ENCODE data around the gene IPO13. TPM values are rescaled to one million over a fixed set of nuclear protein-coding genes. Genes with fewer than 3 reads are reported as not detected.

The IPO13 gene
- polyA plus RNA-seq, 1 of the 3 experiments (the other 2 are of a cell fraction), result 15.5 TPM

DNA sequence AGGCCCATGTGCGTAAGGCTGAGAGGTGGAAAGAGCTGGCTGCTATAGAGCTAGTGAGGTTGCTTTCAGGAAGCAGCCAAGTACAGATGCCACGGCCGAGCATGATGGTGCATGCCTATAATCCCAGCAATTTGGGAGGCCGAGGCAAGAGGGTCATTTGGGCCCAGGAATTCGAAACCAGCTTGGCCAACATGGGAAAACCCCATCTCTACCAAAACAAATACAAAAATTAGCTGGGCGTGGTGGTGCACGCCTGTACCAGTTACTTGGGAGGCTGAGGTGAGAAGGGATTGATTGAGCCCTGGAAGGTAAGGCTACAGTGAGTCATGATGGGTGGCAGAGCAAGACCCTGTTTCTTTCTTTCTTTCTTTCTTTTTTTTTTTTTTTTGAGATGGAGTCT, 47.3 kb downstream of the IPO13 start:
- H3K9ac ChIP-seq, result no peak overlapping the region
- H2AFZ ChIP-seq (ENCODE audit: low read depth), result no peak overlapping the region
- H3K9me2 ChIP-seq, result no peaks in the 10 kb centered on the region
- WGBS (ENCODE audit: low lambda C conversion rate), result 97% methylated on average over 7 of the region's 7 CpGs
- POLR2A ChIA-PET, result no interaction called here
- no peak overlapping the region for H3K4me2 ChIP-seq
- H3F3A ChIP-seq (replicated peaks; ENCODE audit: insufficient read depth), result peaks cover 8% of the 10 kb centered on the region
- no peaks in the 10 kb centered on the region for H3K36me3 ChIP-seq (replicated peaks in 1 of 2; ENCODE audit: control insufficient read depth in 1 of 2, insufficient read depth in 2 of 2, low read length in 1 of 2)
- H3K9me3 ChIP-seq, result no peaks in the 10 kb centered on the region
- H3K4me3 ChIP-seq (ENCODE audit: low read depth in 2 of 2, low read length in 1 of 2), result no peak overlapping the region
- no peak for TF ChIP-seq ELF1 (IDR thresholded peaks at IDR 0.05)
- no peak for TF ChIP-seq NRF1 (IDR thresholded peaks at IDR 0.05; ENCODE audit: low read depth, low read length)
- no peak for TF ChIP-seq RAD21 (IDR thresholded peaks at IDR 0.05; ENCODE audit: low read length)
- TF ChIP-seq JUND (IDR thresholded peaks at IDR 0.05), result no peak
- no peak for TF ChIP-seq CTCF (IDR thresholded peaks at IDR 0.05)
- TF ChIP-seq MEF2A (IDR thresholded peaks at IDR 0.05; ENCODE audit: borderline replicate concordance, low read depth), result no peak
- TF ChIP-seq, protein P1, sequence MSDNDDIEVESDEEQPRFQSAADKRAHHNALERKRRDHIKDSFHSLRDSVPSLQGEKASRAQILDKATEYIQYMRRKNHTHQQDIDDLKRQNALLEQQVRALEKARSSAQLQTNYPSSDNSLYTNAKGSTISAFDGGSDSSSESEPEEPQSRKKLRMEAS (IDR thresholded peaks at IDR 0.05; ENCODE audit: low read depth), result no peak
- no peak for TF ChIP-seq RXRA (IDR thresholded peaks at IDR 0.05; ENCODE audit: borderline replicate concordance, low read depth)
- TF ChIP-seq TAF1 (IDR thresholded peaks at IDR 0.05; ENCODE audit: borderline replicate concordance, low read depth, low read length), result no peak
- no peak for TF ChIP-seq TEAD4 (IDR thresholded peaks at IDR 0.05; ENCODE audit: borderline replicate concordance, insufficient read depth)
- TF ChIP-seq SIN3A (IDR thresholded peaks at IDR 0.05; ENCODE audit: borderline replicate concordance, low read depth, low read length), result no peak
- no peak for TF ChIP-seq CHD2 (IDR thresholded peaks at IDR 0.05; ENCODE audit: low read length, partially characterized antibody)
- CTCF ChIA-PET, result interaction anchor here (0.7 to 20.6 kb wide), 4 partner anchors 11 to 108 kb away, joined by 3 to 598 read pairs (median 4); partner anchors contain the start of gene SLC6A9
- DNase-seq, result no peak
- H3K79me2 ChIP-seq (ENCODE audit: insufficient read depth), result no peaks in the 10 kb centered on the region
- H3K27me3 ChIP-seq (ENCODE audit: insufficient read depth), result no peaks in the 10 kb centered on the region
- no peak overlapping the region; a peak in 1 of 4 replicates for H3K27ac ChIP-seq (ENCODE audit: low read depth in 2 of 2, low read length in 1 of 2)
- H4K20me1 ChIP-seq (ENCODE audit: insufficient read depth), result no peaks in the 10 kb centered on the region
- peaks cover 8 to 65% of the 10 kb centered on the region in 2 experiments for H3K4me1 ChIP-seq (ENCODE audit: control insufficient read depth in 1 of 2, insufficient read depth in 2 of 2, low read depth in 1 of 2, low read length in 1 of 2)

DNA sequence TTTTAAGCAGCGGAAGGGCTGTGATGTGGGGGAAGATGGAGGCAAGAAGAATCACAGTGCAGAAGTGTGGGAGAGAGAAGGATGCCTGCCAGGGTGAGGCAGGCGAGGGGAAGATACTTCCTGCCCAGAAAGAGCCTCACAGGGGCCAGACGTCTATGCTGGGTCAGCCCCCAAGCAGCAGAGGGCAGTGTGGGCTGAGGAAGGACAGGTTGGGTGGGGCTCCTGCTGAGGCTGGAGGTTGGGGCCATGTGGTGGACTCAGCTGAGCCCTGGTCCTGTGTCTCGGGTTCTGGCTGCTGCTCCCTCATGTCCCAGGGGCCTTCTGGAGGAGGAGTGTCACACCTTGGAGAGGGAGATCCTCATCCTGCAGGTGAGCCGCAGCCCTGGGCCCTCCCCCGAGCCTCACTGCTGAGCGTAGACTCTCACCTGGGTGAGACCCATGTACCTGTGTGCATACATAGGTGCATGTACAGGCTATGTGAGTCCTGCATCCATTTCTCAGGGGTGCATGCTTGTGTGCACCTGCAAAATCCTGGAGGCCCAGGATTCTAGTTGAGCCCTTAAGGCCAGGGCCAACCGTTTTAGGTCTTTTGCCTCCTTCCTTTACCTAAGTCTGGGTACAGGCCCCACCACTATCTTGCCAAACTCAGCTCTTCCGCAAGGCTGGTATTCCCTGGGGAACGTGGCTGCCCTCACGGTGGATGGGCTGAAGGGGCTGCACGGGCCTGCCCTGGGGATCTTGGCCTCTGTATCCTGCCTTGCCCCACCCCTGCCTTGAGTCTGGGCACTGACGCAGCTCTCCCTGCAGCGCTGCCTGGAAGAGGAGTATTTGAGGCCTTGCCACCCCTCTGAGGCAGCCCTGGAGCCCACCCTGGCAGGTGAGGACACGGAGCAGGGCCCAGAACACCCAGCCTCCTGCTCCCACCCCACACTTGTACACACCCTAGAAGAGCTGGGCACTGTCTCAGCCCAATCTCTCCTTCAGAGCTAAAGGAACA, 48.3 kb downstream of the IPO13 start:
- Histone ChIP-seq H3K27me3 (ENCODE audit: insufficient read depth) (no peaks in the 10 kb centered on the region), H4K20me1 (ENCODE audit: insufficient read depth) (no peaks in the 10 kb centered on the region), H3K27ac (ENCODE audit: low read depth in 2 of 2, low read length in 1 of 2) (peak overlapping the region in 1 of 2 experiments; percentile 99; a peak in 2 of 4 replicates), H3K9me2 (no peaks in the 10 kb centered on the region), H3K4me1 (ENCODE audit: control insufficient read depth in 1 of 2, insufficient read depth in 2 of 2, low read depth in 1 of 2, low read length in 1 of 2) (peaks cover 8 to 75% of the 10 kb centered on the region in 2 experiments), H3K4me2 (no peak overlapping the region), H3K4me3 (ENCODE audit: low read depth in 2 of 2, low read length in 1 of 2) (no peak overlapping the region; a peak in 2 of 4 replicates), H3K36me3 (replicated peaks in 1 of 2; ENCODE audit: control insufficient read depth in 1 of 2, insufficient read depth in 2 of 2, low read length in 1 of 2) (no peaks in the 10 kb centered on the region), H3K9ac (no peak overlapping the region), H3F3A (replicated peaks; ENCODE audit: insufficient read depth) (peaks cover 7% of the 10 kb centered on the region), H2AFZ (ENCODE audit: low read depth) (no peak overlapping the region), H3K79me2 (ENCODE audit: insufficient read depth) (no peaks in the 10 kb centered on the region), H3K9me3 (no peaks in the 10 kb centered on the region)
- POLR2A ChIA-PET, result interaction anchor here (0.8 to 1.2 kb wide), 2 partner anchors 15 to 19 kb away, joined by 4 to 5 read pairs; no protein-coding TSS in a partner anchor
- DNase-seq, result peak; percentile 71
- CTCF ChIA-PET, result interaction anchor here (0.9 to 20.6 kb wide), 7 partner anchors 11 to 60 kb away, joined by 3 to 598 read pairs (median 5); partner anchors contain the start of gene SLC6A9
- WGBS (ENCODE audit: low lambda C conversion rate), result 85% methylated on average over 5 of the region's 15 CpGs
- TF ChIP-seq TEAD4 (IDR thresholded peaks at IDR 0.05; ENCODE audit: borderline replicate concordance, insufficient read depth), result no peak
- no peak for TF ChIP-seq EZH2phosphoT487 (IDR thresholded peaks at IDR 0.05; ENCODE audit: borderline replicate concordance, low read depth)
- TF ChIP-seq RFX5 (IDR thresholded peaks at IDR 0.05; ENCODE audit: low read length), result no peak
- no peak for TF ChIP-seq RXRA (IDR thresholded peaks at IDR 0.05; ENCODE audit: borderline replicate concordance, low read depth)
- TF ChIP-seq GABPA (IDR thresholded peaks at IDR 0.05; ENCODE audit: low read depth), result no peak
- TF ChIP-seq ELF1 (IDR thresholded peaks at IDR 0.05), result no peak
- TF ChIP-seq GATA2 (CRISPR knock-in tag; IDR thresholded peaks at IDR 0.05), result no peak
- TF ChIP-seq JUND (IDR thresholded peaks at IDR 0.05), result no peak
- TF ChIP-seq TCF12 (IDR thresholded peaks at IDR 0.05), result no peak
- TF ChIP-seq MXI1 (IDR thresholded peaks at IDR 0.05; ENCODE audit: low read depth, low read length), result 0 out of 2 replicates have a peak, but pooled peaks have one; percentile 19
- TF ChIP-seq, protein P1 (IDR thresholded peaks at IDR 0.05; ENCODE audit: low read depth), result no peak
- TF ChIP-seq CHD2 (IDR thresholded peaks at IDR 0.05; ENCODE audit: low read length, partially characterized antibody), result no peak
- peak; percentile 41; the same call in 1 of the 2 replicates for TF ChIP-seq SMC3 (IDR thresholded peaks at IDR 0.05; ENCODE audit: low read depth, low read length)
- peak; percentile 41 for TF ChIP-seq CTCF (IDR thresholded peaks at IDR 0.05)
- TF ChIP-seq EP300 (IDR thresholded peaks at IDR 0.05; ENCODE audit: borderline replicate concordance in 1 of 2, low read depth in 1 of 2, low read length in 1 of 2), result no peak

Measured in SK-N-SH (cell line).